ENCODE data around the gene GRIK5. TPM values are rescaled to one million over a fixed set of nuclear protein-coding genes. Genes with fewer than 3 reads are reported as not detected.

The GRIK5 gene
- total RNA-seq, 1 experiment from 2014 or later: 0.12 TPM

GRCh38 chr19:41956621-41957020, 113.4 kb downstream of the GRIK5 start:
- DNase-seq (ENCODE audit: low spot score): no peak

- DNase-seq (ENCODE audit: low spot score): no peak
These were observed 114.5 kb downstream of the GRIK5 start for GRCh38 chr19:41955521-41955920.

GRCh38 chr19:41951686-41952172, 118.3 kb downstream of the GRIK5 start:
- DNase-seq (ENCODE audit: low spot score): peak; percentile 59

Other genes starting within 250 kb of the GRIK5 start
- gene LYPD4, start 225.5 kb downstream of the GRIK5 start, total RNA-seq (2014; rRNA removed; shearing (Covaris generic)): 0.41 TPM in 1 of 2 replicates, not detected in the other
- gene DMRTC2, start 225.2 kb downstream of the GRIK5 start, total RNA-seq (2014; rRNA removed; shearing (Covaris generic)): not detected in 2 replicates
- 1,641 and 1,922 TPM in 2 replicates for gene RPS19, start 210.0 kb downstream of the GRIK5 start, total RNA-seq (2014; rRNA removed; shearing (Covaris generic))
- gene CD79A, start 192.9 kb downstream of the GRIK5 start, total RNA-seq (2014; rRNA removed; shearing (Covaris generic)): not detected in 2 replicates
- gene ARHGEF1, start 187.0 kb downstream of the GRIK5 start, total RNA-seq (2014; rRNA removed; shearing (Covaris generic)): 14.5 and 15.9 TPM in 2 replicates
- gene ERFL, start 141.8 kb downstream of the GRIK5 start, total RNA-seq (2014; rRNA removed; shearing (Covaris generic)): not detected in 2 replicates
- 149 and 167 TPM in 2 replicates for gene RABAC1, start 110.9 kb downstream of the GRIK5 start, total RNA-seq (2014; rRNA removed; shearing (Covaris generic))
- 2.1 and 2.8 TPM in 2 replicates for gene ATP1A3, start 76.0 kb downstream of the GRIK5 start, total RNA-seq (2014; rRNA removed; shearing (Covaris generic))
- 11.8 and 15.8 TPM in 2 replicates for gene ZNF574, start 6.0 kb upstream of the GRIK5 start, total RNA-seq (2014; rRNA removed; shearing (Covaris generic))
- 0.02 TPM in 1 of 2 replicates, not detected in the other for gene POU2F2, start 62.2 kb upstream of the GRIK5 start, total RNA-seq (2014; rRNA removed; shearing (Covaris generic))
- gene DEDD2, start 147.5 kb upstream of the GRIK5 start, total RNA-seq (2014; rRNA removed; shearing (Covaris generic)): 10.4 and 14.8 TPM in 2 replicates
- gene ZNF526, start 150.1 kb upstream of the GRIK5 start, total RNA-seq (2014; rRNA removed; shearing (Covaris generic)): 4.1 and 5.5 TPM in 2 replicates
- 29.8 and 30.6 TPM in 2 replicates for gene GSK3A, start 172.4 kb upstream of the GRIK5 start, total RNA-seq (2014; rRNA removed; shearing (Covaris generic))
- gene ERF, start 184.9 kb upstream of the GRIK5 start, total RNA-seq (2014; rRNA removed; shearing (Covaris generic)): 27.1 and 31.1 TPM in 2 replicates
- gene CIC, start 199.0 kb upstream of the GRIK5 start, total RNA-seq (2014; rRNA removed; shearing (Covaris generic)): 10.8 and 12.1 TPM in 2 replicates
- gene PRR19, start 231.9 kb upstream of the GRIK5 start, total RNA-seq (2014; rRNA removed; shearing (Covaris generic)): 0.16 and 1.4 TPM in 2 replicates
- 78.5 and 112 TPM in 2 replicates for gene PAFAH1B3, start 232.4 kb upstream of the GRIK5 start, total RNA-seq (2014; rRNA removed; shearing (Covaris generic))
- 0.08 TPM in 1 of 2 replicates, not detected in the other for gene TMEM145, start 243.1 kb upstream of the GRIK5 start, total RNA-seq (2014; rRNA removed; shearing (Covaris generic))